AG04449 (cell line): Measurements from ENCODE around the gene TNRC6C.
A peak's percentile ranks its signal among the peaks of the same experiment; 100 is the strongest.

ENCODE experiments used
- CTCF ChIA-PET: fragments of 350-600 bp; formaldehyde crosslinking; extraction: SDS; loops from one replicate; lab custom pipeline; 2021; ENCODE audit warnings: antibody characterized with exemption; lab: Yijun Ruan, JAX
- POLR2A ChIA-PET: fragments of 400-600, 350-600 bp; formaldehyde crosslinking; extraction: SDS; loops from one replicate; lab custom pipeline; 2020; ENCODE audit warnings: antibody characterized with exemption, inconsistent platforms; lab: Yijun Ruan, JAX
- DNase-seq: peaks from one replicate; pipeline ENCODE4 v3.0.0-alpha.2; 2010; ENCODE audit warnings: low read depth, low spot score
- H3K4me3 ChIP-seq: 2 replicates; pipeline ENCODE4 v1.5.1; 2011; ENCODE audit warnings: low read depth, mild to moderate bottlenecking, control low read depth, low read length
- TF ChIP-seq, protein P1 (sequence below): IDR thresholded peaks from one replicate; pipeline ENCODE4 v1.5.1; 2011; ENCODE audit warnings: mild to moderate bottlenecking, moderate library complexity, low read length, control low read depth, inconsistent platforms; ENCODE audit not compliant: insufficient read depth; ENCODE audit errors: missing control alignments

The TNRC6C gene

GRCh38 chr17:77946900-77947645, 11.4 kb upstream of the TNRC6C start:
- TF ChIP-seq, protein P1, sequence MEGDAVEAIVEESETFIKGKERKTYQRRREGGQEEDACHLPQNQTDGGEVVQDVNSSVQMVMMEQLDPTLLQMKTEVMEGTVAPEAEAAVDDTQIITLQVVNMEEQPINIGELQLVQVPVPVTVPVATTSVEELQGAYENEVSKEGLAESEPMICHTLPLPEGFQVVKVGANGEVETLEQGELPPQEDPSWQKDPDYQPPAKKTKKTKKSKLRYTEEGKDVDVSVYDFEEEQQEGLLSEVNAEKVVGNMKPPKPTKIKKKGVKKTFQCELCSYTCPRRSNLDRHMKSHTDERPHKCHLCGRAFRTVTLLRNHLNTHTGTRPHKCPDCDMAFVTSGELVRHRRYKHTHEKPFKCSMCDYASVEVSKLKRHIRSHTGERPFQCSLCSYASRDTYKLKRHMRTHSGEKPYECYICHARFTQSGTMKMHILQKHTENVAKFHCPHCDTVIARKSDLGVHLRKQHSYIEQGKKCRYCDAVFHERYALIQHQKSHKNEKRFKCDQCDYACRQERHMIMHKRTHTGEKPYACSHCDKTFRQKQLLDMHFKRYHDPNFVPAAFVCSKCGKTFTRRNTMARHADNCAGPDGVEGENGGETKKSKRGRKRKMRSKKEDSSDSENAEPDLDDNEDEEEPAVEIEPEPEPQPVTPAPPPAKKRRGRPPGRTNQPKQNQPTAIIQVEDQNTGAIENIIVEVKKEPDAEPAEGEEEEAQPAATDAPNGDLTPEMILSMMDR, result no peak
- POLR2A ChIA-PET, result interaction anchor here (1.4 kb wide), 1 partner anchor 11 kb away, joined by 8 read pairs; the partner anchor contains the start of gene TNRC6C

DNA sequence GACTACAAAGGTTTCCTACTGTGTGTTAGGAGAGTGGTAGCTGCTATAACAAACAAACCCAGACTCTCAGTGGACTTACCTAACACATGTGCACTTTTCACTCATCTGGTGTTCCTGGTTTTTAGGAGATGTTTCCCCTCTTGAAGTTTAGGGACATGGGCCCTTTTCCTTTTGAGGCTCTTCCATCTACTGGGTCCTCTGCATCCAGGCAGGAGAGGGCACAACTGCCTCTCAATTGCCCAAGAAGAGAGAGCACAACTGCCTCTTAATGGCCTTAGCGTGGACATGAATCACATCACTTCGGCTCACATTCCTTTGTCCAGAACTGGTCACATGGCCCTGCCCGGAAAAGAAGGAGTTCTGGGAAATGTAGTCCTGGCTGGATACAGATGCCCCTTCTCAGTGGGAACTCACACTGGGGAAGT, 9.8 kb upstream of the TNRC6C start:
- ChIA-PET CTCF (interaction anchor here (1.4 kb wide), 1 partner anchor 65 kb away, joined by 4 read pairs; no protein-coding TSS in a partner anchor), POLR2A (interaction anchor here (1.4 kb wide), 1 partner anchor 10 kb away, joined by 8 read pairs; the partner anchor contains the start of gene TNRC6C)
- no peak overlapping the region for H3K4me3 ChIP-seq
- DNase-seq, result no peak
- TF ChIP-seq, protein P1, result no peak

More at GRCh38 chr17:77946900-77947645, 11.4 kb upstream of the TNRC6C start:
- no peak for DNase-seq
- CTCF ChIA-PET, result no interaction called here
- no peak overlapping the region for H3K4me3 ChIP-seq

DNA sequence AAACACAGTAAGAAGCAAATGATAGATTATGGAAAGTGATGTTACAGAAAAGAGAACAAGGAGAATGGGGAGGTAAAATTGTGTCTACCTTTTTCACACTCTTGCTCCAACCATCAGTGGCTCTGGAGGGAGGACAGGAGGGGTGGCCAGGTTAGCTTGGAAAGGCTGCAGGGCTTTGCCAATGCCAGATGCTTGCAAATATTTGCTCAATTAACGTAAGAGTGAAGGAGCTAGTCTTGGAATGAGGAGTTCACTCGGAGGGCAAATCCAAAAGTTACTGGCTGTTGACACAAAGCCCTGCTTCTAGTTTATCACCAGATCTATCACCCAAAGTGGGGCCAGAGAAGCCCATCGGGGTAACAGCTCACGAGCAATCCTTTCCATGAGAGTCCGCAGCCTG, 7.4 kb upstream of the TNRC6C start:
- POLR2A ChIA-PET, result no interaction called here
- CTCF ChIA-PET, result no interaction called here
- no peak for DNase-seq
- TF ChIP-seq, protein P1, result no peak
- H3K4me3 ChIP-seq, result no peak overlapping the region

DNA sequence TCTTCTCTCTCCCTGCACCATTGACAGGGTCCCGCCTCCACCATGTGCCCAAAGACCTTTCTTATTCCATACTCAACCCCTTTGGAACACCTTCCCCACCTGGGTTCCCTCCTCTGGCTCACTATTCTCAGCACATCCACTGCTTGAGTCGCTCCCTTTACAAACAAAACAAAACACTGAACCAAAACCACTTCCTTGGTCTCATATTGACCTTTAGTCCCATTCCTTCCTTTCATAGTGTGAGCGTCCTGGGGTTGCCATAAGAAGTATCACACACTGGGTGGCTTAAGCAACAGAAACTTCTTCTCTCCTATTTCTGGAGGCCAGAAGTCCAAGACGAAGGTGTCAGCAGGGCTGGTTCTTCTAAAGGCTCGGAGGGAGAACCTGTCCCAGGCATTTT, 6.1 kb upstream of the TNRC6C start:
- TF ChIP-seq, protein P1, result no peak
- no peak overlapping the region for H3K4me3 ChIP-seq
- CTCF ChIA-PET, result no interaction called here
- POLR2A ChIA-PET, result no interaction called here
- no peak for DNase-seq

- CTCF ChIA-PET, result interaction anchor here (1.1 to 1.3 kb wide), 2 partner anchors 20 to 56 kb away, joined by 3 to 6 read pairs; no protein-coding TSS in a partner anchor
- POLR2A ChIA-PET, result interaction anchor here (0.6 to 1.7 kb wide), 5 partner anchors 9 to 736 kb away, joined by 3 to 7 read pairs (median 4); no protein-coding TSS in a partner anchor
- peak overlapping the region; percentile 76 for H3K4me3 ChIP-seq
Measured at GRCh38 chr17:77957235-77957856, 1.2 kb upstream of the TNRC6C start.

More at GRCh38 chr17:77957235-77957856, 1.2 kb upstream of the TNRC6C start:
- TF ChIP-seq, protein P1, result no peak
- DNase-seq, result no peak
